NT2/D1 (cell line): ENCODE measurements around the gene CEP112.

Source experiments
- SUZ12 ChIP-seq: IDR thresholded peaks from 2 replicates; pipeline ENCODE4 v1.6.1; 2011; ENCODE audit not compliant: insufficient read length, insufficient read depth; ENCODE audit errors: extremely low read depth
- YY1 ChIP-seq: IDR thresholded peaks from 2 replicates; pipeline ENCODE4 v1.6.1; 2011; ENCODE audit not compliant: insufficient read length, insufficient read depth
- ZNF274 ChIP-seq: IDR thresholded peaks from 2 replicates; pipeline ENCODE4 v1.6.1; 2011; ENCODE audit warnings: mild to moderate bottlenecking, low read depth, low read length

DNA sequence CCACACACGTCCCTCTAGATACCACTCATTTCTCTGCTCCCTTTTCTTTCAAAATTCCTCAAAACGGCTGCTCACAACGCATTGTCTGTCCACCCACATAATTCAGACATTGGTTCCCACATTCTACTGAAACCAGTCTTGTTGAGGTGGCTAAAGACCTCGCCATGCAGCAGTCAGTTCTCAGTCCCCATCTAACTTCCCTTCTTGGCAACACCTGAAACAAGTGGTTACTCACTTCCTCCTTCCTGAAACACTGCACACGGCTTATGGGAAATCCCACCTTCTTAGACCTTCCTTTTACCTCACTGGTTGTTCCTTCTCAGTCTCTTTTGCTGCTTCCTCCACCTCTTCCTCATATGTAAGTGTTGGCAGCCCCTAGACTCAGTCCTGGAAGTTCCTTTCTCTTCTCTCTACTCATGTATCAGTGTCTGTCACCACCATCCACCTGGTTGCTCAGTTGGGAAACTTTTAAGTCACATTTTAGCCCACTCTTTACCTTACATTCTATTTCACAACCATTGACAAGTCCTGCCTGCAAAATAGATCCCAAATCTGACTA, 277.1 kb downstream of the CEP112 start:
- no peak for TF ChIP-seq ZNF274
- no peak for TF ChIP-seq YY1
- no peak for TF ChIP-seq SUZ12
